SK-N-SH treated with all-trans-retinoic acid at 6 μM for 48 hours (cell line): ENCODE data around the gene POFUT1.
A peak's percentile ranks its signal among the peaks of the same experiment; 100 is the strongest.

Experiments
- ATAC-seq: fragments of 200-7000 bp; cut with Tn5 transposase; 3 replicates; pipeline ENCODE4 v1.9.1; 2020; ENCODE audit warnings: mild to moderate bottlenecking, moderate library complexity
- ARNTL ChIP-seq: fragments of 450-650 bp; formaldehyde crosslinking; IDR thresholded peaks from 2 replicates; pipeline ENCODE4 v1.5.0; 2020; ENCODE audit warnings: low read depth, mild to moderate bottlenecking, moderate library complexity, borderline replicate concordance
- BACH2 ChIP-seq: fragments of 250-450 bp; sonication (Bioruptor Pico); IDR thresholded peaks from 2 replicates; pipeline ENCODE4 v1.9.0; 2021; ENCODE audit warnings: mild to moderate bottlenecking, borderline replicate concordance
- CREB5 ChIP-seq: fragments of 250-450 bp; sonication (Bioruptor Pico); IDR thresholded peaks from 2 replicates; pipeline ENCODE4 v1.5.1; 2020; ENCODE audit warnings: low read depth, mild to moderate bottlenecking, moderate library complexity
- CSDC2 ChIP-seq: fragments of 250-450 bp; sonication (Bioruptor Pico); IDR thresholded peaks from 2 replicates; pipeline ENCODE4 v1.5.0; 2020; ENCODE audit warnings: mild to moderate bottlenecking, moderate library complexity
- ESRRG ChIP-seq: fragments of 250-450 bp; sonication (Bioruptor Pico); IDR thresholded peaks from 2 replicates; pipeline ENCODE4 v1.6.1; 2021; ENCODE audit warnings: mild to moderate bottlenecking
- GLIS3 ChIP-seq: fragments of 250-450 bp; sonication (Bioruptor Pico); IDR thresholded peaks from 2 replicates; pipeline ENCODE4 v1.5.0; 2020; ENCODE audit warnings: mild to moderate bottlenecking, moderate library complexity
- OSR1 ChIP-seq: fragments of 250-450 bp; sonication (Bioruptor Pico); IDR thresholded peaks from 2 replicates; pipeline ENCODE4 v1.8.0; 2022; ENCODE audit warnings: moderate library complexity, mild to moderate bottlenecking, inconsistent platforms
- PATZ1 ChIP-seq: fragments of 250-450 bp; sonication (Bioruptor Pico); IDR thresholded peaks from 2 replicates; pipeline ENCODE4 v1.8.0; 2020; ENCODE audit warnings: mild to moderate bottlenecking, moderate library complexity, borderline replicate concordance
- POU6F1 ChIP-seq: fragments of 250-450 bp; sonication (Bioruptor Pico); IDR thresholded peaks from 2 replicates; pipeline ENCODE4 v1.8.0; 2021; ENCODE audit warnings: low read depth, mild to moderate bottlenecking, moderate library complexity, borderline replicate concordance
- RARB ChIP-seq: fragments of 250-450 bp; sonication (Bioruptor Pico); IDR thresholded peaks from 2 replicates; pipeline ENCODE4 v1.8.0; 2021; ENCODE audit warnings: mild to moderate bottlenecking, moderate library complexity
- SNAI2 ChIP-seq: fragments of 250-450 bp; sonication (Bioruptor Pico); IDR thresholded peaks from 2 replicates; pipeline ENCODE4 v1.5.0; 2020; ENCODE audit warnings: mild to moderate bottlenecking, moderate library complexity
- TCF4 ChIP-seq: fragments of 250-450 bp; sonication (Bioruptor Pico); IDR thresholded peaks from 2 replicates; pipeline ENCODE4 v1.8.0; 2021; ENCODE audit warnings: mild to moderate bottlenecking, moderate library complexity, borderline replicate concordance
- TOX ChIP-seq: fragments of 250-450 bp; sonication (Bioruptor Pico); IDR thresholded peaks from 2 replicates; pipeline ENCODE4 v1.8.0; 2021; ENCODE audit warnings: mild to moderate bottlenecking, moderate library complexity, borderline replicate concordance
- TSHZ2 ChIP-seq: fragments of 250-450 bp; sonication (Bioruptor Pico); IDR thresholded peaks from 2 replicates; pipeline ENCODE4 v1.5.0; 2020; ENCODE audit warnings: mild to moderate bottlenecking, moderate library complexity
- ZC3H10 ChIP-seq: fragments of 250-450 bp; sonication (Bioruptor Pico); IDR thresholded peaks from 2 replicates; pipeline ENCODE4 v1.5.1; 2021; ENCODE audit warnings: mild to moderate bottlenecking, moderate library complexity
- ZFP3 ChIP-seq: fragments of 250-450 bp; sonication (Bioruptor Pico); IDR thresholded peaks from 2 replicates; pipeline ENCODE4 v1.5.0; 2020; ENCODE audit warnings: mild to moderate bottlenecking, moderate library complexity
- ZFP30 ChIP-seq: fragments of 450-650 bp; formaldehyde crosslinking; IDR thresholded peaks from 2 replicates; pipeline ENCODE4 v1.5.0; 2022; ENCODE audit warnings: mild to moderate bottlenecking, moderate library complexity
- ZNF565 ChIP-seq: fragments of 450-650 bp; formaldehyde crosslinking; conservative IDR thresholded peaks from 2 replicates; pipeline ENCODE4 v1.5.0; 2020; ENCODE audit warnings: low read depth, mild to moderate bottlenecking, moderate library complexity
- ZNF8 ChIP-seq: fragments of 450-650 bp; formaldehyde crosslinking; IDR thresholded peaks from 2 replicates; pipeline ENCODE4 v1.5.0; 2020; ENCODE audit warnings: mild to moderate bottlenecking, moderate library complexity

The POFUT1 gene

GRCh38 chr20:32205110-32205842 lies 2.4 kb upstream of the POFUT1 start:
- no peak for ATAC-seq

GRCh38 chr20:32205843-32206759 lies 1.6 kb upstream of the POFUT1 start:
- TF ChIP-seq RARB (no peak), TSHZ2 (CRISPR knock-in tag) (no peak), ZFP30 (no peak), ESRRG (CRISPR knock-in tag) (no peak), TCF4 (CRISPR knock-in tag) (0 out of 2 replicates have a peak, but pooled peaks have one; percentile 34), POU6F1 (CRISPR knock-in tag) (no peak)
- no peak for ATAC-seq

More at GRCh38 chr20:32205110-32205842, 2.4 kb upstream of the POFUT1 start:
- TF ChIP-seq ZC3H10 (no peak), RARB (no peak), OSR1 (no peak), ESRRG (CRISPR knock-in tag) (no peak), POU6F1 (CRISPR knock-in tag) (no peak), CREB5 (no peak), CSDC2 (CRISPR knock-in tag) (no peak), ZFP3 (CRISPR knock-in tag) (no peak), PATZ1 (no peak), ZNF8 (CRISPR knock-in tag) (no peak), ZFP30 (no peak), BACH2 (no peak), ARNTL (CRISPR knock-in tag) (no peak), ZNF565 (CRISPR knock-in tag) (no peak), SNAI2 (CRISPR knock-in tag) (no peak), GLIS3 (CRISPR knock-in tag) (no peak), TOX (CRISPR knock-in tag) (no peak)
- TF ChIP-seq, all 23 proteins: peak for 0
